Gastrocnemius medialis (tissue), 4 donors: ENCODE results near the gene CHN2. TPM values are rescaled to one million over a fixed set of nuclear protein-coding genes. Genes with fewer than 3 reads are reported as not detected.

Source experiments
- ATAC-seq, 2 donors: fragments of 150-250 bp; one replicate each; pipeline ENCODE4 v1.9.1; 2016
- DNase-seq, 2 donors: peaks; one replicate each; pipeline ENCODE4 v3.0.0-alpha.2; 2019
- H3K27ac ChIP-seq, 4 donors: fragments of 200-600 bp; sonication (generic); 1 replicate in 1 of 4; 2 replicates in 3 of 4; pipeline ENCODE4 v1.5.1; 2016 to 2018; ENCODE audit warnings: mild to moderate bottlenecking in 2 of 4, moderate library complexity in 1 of 4
- H3K27me3 ChIP-seq, 3 donors: fragments of 200-600 bp; sonication (generic) in 2 of 3; 1 replicate in 1 of 3; 2 replicates in 2 of 3; pipeline versions ENCODE4 v1.5.1 to v1.6.0; 2016 to 2019; ENCODE audit warnings: mild to moderate bottlenecking in 1 of 3, moderate library complexity in 1 of 3
- H3K36me3 ChIP-seq, 2 donors: fragments of 200-600 bp; sonication (generic) in 1 of 2; one replicate each; pipeline ENCODE4 v1.5.1; 2017 to 2018
- H3K4me1 ChIP-seq, 2 donors: fragments of 200-600 bp; sonication (generic) in 1 of 2; one replicate each; pipeline ENCODE4 v1.5.1; 2016 to 2017; ENCODE audit warnings: mild to moderate bottlenecking in 2 of 2
- H3K4me3 ChIP-seq, 4 donors: fragments of 200-600 bp; sonication (generic) in 3 of 4; 1 replicate in 1 of 4; 2 replicates in 3 of 4; pipeline ENCODE4 v1.5.1; 2016 to 2019; ENCODE audit warnings: mild to moderate bottlenecking in 2 of 4
- H3K9me3 ChIP-seq, 3 donors: fragments of 200-600 bp; sonication (generic) in 2 of 3; 1 replicate in 1 of 3; 2 replicates in 2 of 3; pipeline ENCODE4 v1.5.1; 2016 to 2019
- CTCF ChIP-seq, 5 experiments: fragments of 450-650 bp in 3 of 5; fragments of 200-600 bp in 2 of 5; sonication (generic) in 2 of 5; IDR thresholded peaks in 4 of 5; conservative IDR thresholded peaks in 1 of 5; 1 replicate in 4 of 5; 2 replicates in 1 of 5; pipeline ENCODE4 v1.5.1; 2016 to 2019; ENCODE audit warnings: antibody characterized with exemption in 5 of 5, mild to moderate bottlenecking in 3 of 5, moderate library complexity in 3 of 5
- POLR2A ChIP-seq, 2 donors: fragments of 450-650 bp; IDR thresholded peaks; one replicate each; pipeline ENCODE4 v1.6.1; 2017; ENCODE audit warnings: antibody characterized with exemption in 2 of 2, mild to moderate bottlenecking in 2 of 2, moderate library complexity in 2 of 2
- in situ Hi-C, 4 donors: fragments of 200-750 bp; cut with MboI; loops; one replicate each; pipeline versions ENCODE4 v1.15.0 to v1.8.0; 2017; ENCODE audit warnings: low sequenced_read_pairs in 4 of 4
- intact Hi-C: fragments of 100-400 bp; cut with DNase I; formaldehyde crosslinking; loops from one replicate; pipeline ENCODE4 v1.15.1; 2023; ENCODE audit warnings: low total_unique reads
- total RNA-seq, 4 donors: library from RNA; depleted of rRNA; stranded (reverse); fragments of >200 nt; gene quantifications; one replicate each; pipeline versions ENCODE4 v1.1.0 to v1.2.3, GENCODE V29; 2016

The CHN2 gene
- total RNA-seq, 4 donors from 2014 or later = 5.9 to 11.3 (median 8.2) TPM

- no peaks in the 10 kb centered on the region for H3K36me3 ChIP-seq
- no peaks in the 10 kb centered on the region for H3K27me3 ChIP-seq
- DNase-seq (no peak), ATAC-seq (no peak)
- no peaks in the 10 kb centered on the region for H3K9me3 ChIP-seq
- H3K27ac ChIP-seq = no peak overlapping the region
- intact Hi-C loops = no loop called here
- in situ Hi-C loops = no loop called here
- H3K4me1 ChIP-seq = no peaks in the 10 kb centered on the region
- H3K4me3 ChIP-seq = no peak overlapping the region
- TF ChIP-seq CTCF (IDR thresholded peaks at IDR 0.05 in 4 of 5, conservative IDR thresholded peaks at IDR 0.05 in 1 of 5) = no peak
- TF ChIP-seq POLR2A (IDR thresholded peaks at IDR 0.05) = no peak
Measured at GRCh38 chr7:29453021-29453420, 258.4 kb downstream of the CHN2 start.

- intact Hi-C loops = no loop called here
- DNase-seq = no peak
- ATAC-seq = no peak
- no peaks in the 10 kb centered on the region for H3K4me1 ChIP-seq
- H3K4me3 ChIP-seq = no peak overlapping the region
- in situ Hi-C loops = no loop called here
- H3K9me3 ChIP-seq = no peaks in the 10 kb centered on the region
- no peaks in the 10 kb centered on the region for H3K36me3 ChIP-seq
- no peaks in the 10 kb centered on the region for H3K27me3 ChIP-seq
- TF ChIP-seq POLR2A (IDR thresholded peaks at IDR 0.05) (no peak), CTCF (IDR thresholded peaks at IDR 0.05 in 4 of 5, conservative IDR thresholded peaks at IDR 0.05 in 1 of 5) (no peak)
- H3K27ac ChIP-seq = no peak overlapping the region
Measured at GRCh38 chr7:29454464-29454863, 259.9 kb downstream of the CHN2 start.

- in situ Hi-C loops = no loop called here
- ATAC-seq = no peak
- H3K4me1 ChIP-seq = no peaks in the 10 kb centered on the region
- intact Hi-C loops = no loop called here
- H3K9me3 ChIP-seq = no peaks in the 10 kb centered on the region
- TF ChIP-seq CTCF (IDR thresholded peaks at IDR 0.05 in 4 of 5, conservative IDR thresholded peaks at IDR 0.05 in 1 of 5) = no peak
- TF ChIP-seq POLR2A (IDR thresholded peaks at IDR 0.05) = no peak
- DNase-seq = no peak
- no peak overlapping the region for H3K4me3 ChIP-seq
- H3K27me3 ChIP-seq = no peaks in the 10 kb centered on the region
- H3K27ac ChIP-seq = no peak overlapping the region
- no peaks in the 10 kb centered on the region for H3K36me3 ChIP-seq
Measured at GRCh38 chr7:29454899-29455451, 260.4 kb downstream of the CHN2 start.

GRCh38 chr7:29457141-29457561 is 262.6 kb downstream of the CHN2 start:
- Histone ChIP-seq H3K4me3 (no peak overlapping the region), H3K27me3 (no peaks in the 10 kb centered on the region), H3K9me3 (no peaks in the 10 kb centered on the region), H3K4me1 (no peaks in the 10 kb centered on the region), H3K36me3 (no peaks in the 10 kb centered on the region), H3K27ac (no peak overlapping the region)
- no peak for TF ChIP-seq POLR2A (IDR thresholded peaks at IDR 0.05)
- no peak for TF ChIP-seq CTCF (IDR thresholded peaks at IDR 0.05 in 4 of 5, conservative IDR thresholded peaks at IDR 0.05 in 1 of 5)
- intact Hi-C loops = no loop called here
- DNase-seq = no peak
- in situ Hi-C loops = no loop called here
- ATAC-seq = no peak

- in situ Hi-C loops = no loop called here
- peak in 1 of 2 donors; percentile 26 for ATAC-seq
- intact Hi-C loops = no loop called here
- Histone ChIP-seq H3K27ac (no peak overlapping the region), H3K9me3 (no peaks in the 10 kb centered on the region), H3K36me3 (no peaks in the 10 kb centered on the region), H3K27me3 (no peaks in the 10 kb centered on the region), H3K4me1 (no peaks in the 10 kb centered on the region), H3K4me3 (no peak overlapping the region)
- no peak for DNase-seq
- TF ChIP-seq CTCF (IDR thresholded peaks at IDR 0.05 in 4 of 5, conservative IDR thresholded peaks at IDR 0.05 in 1 of 5) (no peak), POLR2A (IDR thresholded peaks at IDR 0.05) (no peak)
Measured at GRCh38 chr7:29457565-29458011, 263.0 kb downstream of the CHN2 start.
